GM13977 (cell line): ENCODE results near the gene ZNF484.
"Not testable (repeated sequence)": the region's sequence is repeated elsewhere in the genome, so short reads cannot be mapped to it uniquely, and the experiment has no call there.

Source experiments
- DNase-seq: peaks from one replicate; pipeline ENCODE4 v3.0.0; 2012; ENCODE audit warnings: low spot score
- in situ Hi-C: fragments of 300-500 bp; cut with MboI; formaldehyde crosslinking; loops from one replicate; pipeline ENCODE4 v1.12.0; 2022; ENCODE audit warnings: low sequenced_read_pairs, low pct_unique_long_range_greater_than_20kb, mixed read lengths, inconsistent platforms; ENCODE audit not compliant: unreplicated experiment
- TF ChIP-seq, protein P1 (sequence below): IDR thresholded peaks from 2 replicates; pipeline ENCODE4 v1.5.1; 2012; ENCODE audit warnings: mild to moderate bottlenecking, control low read depth; ENCODE audit not compliant: insufficient read depth; ENCODE audit errors: extremely low read depth, missing control alignments

The ZNF484 gene

DNA sequence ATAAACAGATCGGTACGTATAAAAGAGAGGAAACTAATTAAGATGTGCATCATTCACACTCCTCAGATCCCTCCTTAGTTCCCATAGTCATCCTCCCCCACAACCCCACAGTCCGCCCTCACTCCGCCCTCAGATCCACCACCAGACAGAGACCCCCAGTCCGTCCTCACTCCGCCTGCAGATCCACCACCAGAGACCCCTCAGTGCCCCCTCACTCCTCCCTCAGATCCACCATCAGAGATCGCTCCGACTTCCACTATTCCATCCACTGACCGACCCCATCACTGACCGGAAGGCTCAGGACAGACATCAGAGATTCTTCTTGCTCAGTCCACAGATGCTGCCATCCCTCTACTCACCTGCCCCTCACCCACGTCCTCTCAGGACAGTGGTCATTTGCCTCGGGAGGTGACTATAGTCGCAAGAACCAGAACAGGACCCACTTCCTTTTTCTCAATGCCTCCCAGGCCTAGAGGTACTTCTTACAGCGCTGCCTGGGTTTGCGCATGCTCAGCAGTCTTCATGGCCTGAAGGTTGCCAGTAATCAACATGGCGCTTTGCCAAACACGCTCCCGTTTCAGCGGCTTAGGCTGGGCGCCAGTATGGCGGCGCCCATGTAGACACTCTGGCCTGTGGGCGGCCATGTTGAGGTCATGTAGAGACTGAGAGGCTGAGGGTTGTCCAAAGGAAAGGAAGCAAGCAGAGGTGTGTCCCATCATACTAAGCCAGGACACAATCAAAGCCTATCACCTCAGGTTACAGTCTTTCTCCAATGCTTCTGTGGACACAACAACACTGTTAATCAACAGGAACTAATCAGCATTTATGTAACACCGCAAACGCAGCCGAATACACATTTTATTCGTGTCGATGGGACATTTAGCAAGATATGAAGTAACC lies at the start of gene ZNF484:
TSS of gene ZNF484 (minus strand) at position 508 of the 900 bp plus-strand sequence. CDS start 3,009 bp downstream, outside the sequence.
- in situ Hi-C loops: no loop called here
- TF ChIP-seq, protein P1, sequence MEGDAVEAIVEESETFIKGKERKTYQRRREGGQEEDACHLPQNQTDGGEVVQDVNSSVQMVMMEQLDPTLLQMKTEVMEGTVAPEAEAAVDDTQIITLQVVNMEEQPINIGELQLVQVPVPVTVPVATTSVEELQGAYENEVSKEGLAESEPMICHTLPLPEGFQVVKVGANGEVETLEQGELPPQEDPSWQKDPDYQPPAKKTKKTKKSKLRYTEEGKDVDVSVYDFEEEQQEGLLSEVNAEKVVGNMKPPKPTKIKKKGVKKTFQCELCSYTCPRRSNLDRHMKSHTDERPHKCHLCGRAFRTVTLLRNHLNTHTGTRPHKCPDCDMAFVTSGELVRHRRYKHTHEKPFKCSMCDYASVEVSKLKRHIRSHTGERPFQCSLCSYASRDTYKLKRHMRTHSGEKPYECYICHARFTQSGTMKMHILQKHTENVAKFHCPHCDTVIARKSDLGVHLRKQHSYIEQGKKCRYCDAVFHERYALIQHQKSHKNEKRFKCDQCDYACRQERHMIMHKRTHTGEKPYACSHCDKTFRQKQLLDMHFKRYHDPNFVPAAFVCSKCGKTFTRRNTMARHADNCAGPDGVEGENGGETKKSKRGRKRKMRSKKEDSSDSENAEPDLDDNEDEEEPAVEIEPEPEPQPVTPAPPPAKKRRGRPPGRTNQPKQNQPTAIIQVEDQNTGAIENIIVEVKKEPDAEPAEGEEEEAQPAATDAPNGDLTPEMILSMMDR: no peak

DNA sequence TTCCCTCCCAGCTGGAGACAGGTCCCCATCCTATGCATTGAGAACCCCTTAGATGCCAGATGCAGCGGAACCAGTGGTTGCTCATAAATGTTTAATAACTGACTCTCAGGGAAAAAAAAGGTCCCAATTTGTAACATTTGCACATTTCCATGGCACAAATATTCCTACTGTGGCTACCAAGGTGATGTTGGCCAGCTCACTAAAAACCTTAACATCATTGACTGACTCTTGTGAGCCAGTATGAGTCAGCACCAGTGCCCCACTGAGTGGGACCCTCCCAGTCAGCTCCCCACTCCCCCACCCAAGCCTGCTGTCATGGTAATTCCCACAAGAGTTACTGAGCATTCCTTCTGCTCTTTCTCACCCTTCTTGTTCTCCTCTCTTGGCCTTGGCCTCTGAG lies 42.6 kb upstream of the ZNF484 start:
- in situ Hi-C loops: no loop called here
- TF ChIP-seq, protein P1: no peak
- DNase-seq: no peak

More for the DNA sequence above, at the start of gene ZNF484:
- DNase-seq: peak; percentile 92

DNA sequence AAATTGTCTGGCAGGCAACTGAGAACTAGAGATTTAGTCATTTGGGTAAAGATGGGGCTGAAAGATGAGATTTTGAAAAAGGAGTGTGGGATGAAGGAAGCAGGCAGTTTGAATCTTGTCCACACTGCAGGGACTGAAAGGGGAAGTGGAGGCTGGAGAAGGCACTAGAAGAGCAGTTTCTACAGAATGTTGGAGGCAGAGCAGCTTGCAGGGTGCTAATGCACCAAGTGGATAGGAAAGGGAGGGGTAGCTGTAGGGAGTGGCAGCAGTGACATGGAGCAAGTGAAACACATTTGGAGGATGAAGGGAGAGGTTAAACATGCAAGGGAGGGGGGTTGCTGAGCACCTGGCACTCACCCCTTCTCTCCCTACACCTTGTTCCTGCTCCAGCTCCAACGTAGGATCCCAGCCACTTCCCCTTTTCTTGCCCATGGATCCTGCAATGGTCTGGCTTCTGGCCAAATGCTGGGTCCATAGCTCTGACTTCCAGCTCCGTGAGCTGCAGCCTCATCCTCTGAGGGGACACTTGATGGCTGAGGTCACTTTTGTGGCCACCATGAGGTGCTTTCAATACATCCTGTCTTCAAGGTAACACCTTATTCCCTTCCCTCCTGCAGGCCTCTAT lies 39.5 kb upstream of the ZNF484 start:
- no peak for DNase-seq
- TF ChIP-seq, protein P1: no peak
- in situ Hi-C loops: no loop called here

DNA sequence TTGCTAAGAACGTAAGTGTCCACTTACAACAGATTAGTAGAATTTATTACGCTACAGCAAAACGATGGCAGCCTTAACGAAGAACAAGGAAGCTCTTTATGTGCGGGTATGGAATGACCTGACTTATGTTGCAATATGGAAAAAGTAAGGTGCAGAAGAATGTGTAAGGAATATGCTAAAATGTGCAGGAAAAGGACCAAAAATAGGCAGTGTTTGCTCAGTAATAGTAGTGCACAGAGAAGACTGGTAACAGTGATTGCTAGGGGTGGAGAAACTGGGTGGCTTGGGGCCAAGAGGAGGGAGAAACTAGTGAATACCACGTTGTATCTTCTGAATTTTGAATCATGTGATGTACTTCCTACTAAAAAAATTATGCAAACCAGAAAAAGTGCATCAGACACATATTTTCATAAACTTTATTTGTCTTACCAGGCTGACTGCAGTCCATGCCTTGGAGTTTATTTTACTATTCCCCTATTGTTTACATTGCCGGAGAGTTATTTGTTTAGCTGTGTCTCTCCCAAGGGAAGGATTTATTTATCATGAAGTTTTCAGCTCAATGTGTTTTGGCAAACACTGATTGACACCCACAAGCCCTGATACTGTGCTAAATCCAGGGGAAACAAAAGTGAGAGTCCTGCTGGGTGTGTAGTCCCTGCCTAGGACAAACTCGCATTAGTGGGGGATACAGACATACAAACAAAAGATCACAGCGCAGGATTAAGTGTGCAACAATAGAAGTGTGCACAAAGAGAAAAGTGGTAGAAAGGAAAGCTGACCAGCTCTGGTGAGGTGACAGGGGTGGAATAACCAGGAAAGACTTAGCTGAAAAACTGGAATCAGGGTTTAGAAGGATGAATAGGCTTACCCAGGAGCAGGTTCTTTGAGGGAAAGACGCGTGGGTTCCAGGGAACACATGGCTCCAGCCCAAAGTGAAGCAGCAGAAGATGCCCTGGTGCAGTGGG lies 34.0 kb upstream of the ZNF484 start:
- no peak for DNase-seq
- in situ Hi-C loops: no loop called here
- TF ChIP-seq, protein P1: no peak

DNA sequence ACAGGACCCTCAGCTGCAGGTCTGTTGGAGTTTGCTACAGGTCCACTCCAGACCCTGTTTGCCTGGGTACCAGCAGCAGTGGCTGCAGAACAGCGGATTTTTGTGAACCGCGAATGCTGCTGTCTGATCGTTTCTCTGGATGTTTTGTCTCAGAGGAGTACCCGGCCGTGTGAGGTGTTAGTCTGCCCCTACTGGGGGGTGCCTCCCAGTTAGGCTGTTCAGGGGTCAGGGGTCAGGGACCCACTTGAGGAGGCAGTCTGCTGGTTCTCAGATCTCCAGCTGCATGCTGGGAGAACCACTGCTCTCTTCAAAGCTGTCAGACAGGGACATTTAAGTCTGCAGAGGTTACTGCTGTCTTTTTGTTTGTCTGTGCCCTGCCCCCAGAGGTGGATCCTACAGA lies 27.3 kb upstream of the ZNF484 start:
- DNase-seq, in situ Hi-C loops: not testable (repeated sequence)

DNA sequence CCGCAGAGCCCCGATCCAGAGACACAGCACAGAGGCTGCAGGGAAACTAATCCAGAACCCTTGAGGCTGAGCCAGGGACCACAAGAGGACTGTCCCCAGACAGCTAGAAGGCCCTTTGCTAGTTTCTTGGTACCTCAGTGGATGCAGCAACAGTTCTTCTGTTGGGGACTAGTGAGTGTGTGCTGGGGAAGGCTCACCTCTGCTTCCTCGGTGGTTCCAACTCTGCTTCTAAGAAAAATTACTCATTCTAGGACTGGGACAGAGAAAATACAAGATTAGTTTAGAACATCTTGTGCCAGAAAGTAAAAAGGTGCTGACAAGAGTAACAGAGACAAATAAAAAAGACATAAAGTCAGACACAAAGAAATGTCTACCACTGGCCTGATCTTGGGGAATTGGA lies 19.5 kb upstream of the ZNF484 start:
- no peak for DNase-seq
- in situ Hi-C loops: no loop called here
- TF ChIP-seq, protein P1: no peak
